ENCODE data around the gene PMAIP1. TPM values are rescaled to one million over a fixed set of nuclear protein-coding genes. Genes with fewer than 3 reads are reported as not detected.

Gene PMAIP1
- total RNA-seq, result 21.9 and 53.3 TPM in 2 replicates

GRCh38 chr18:59899298-59900221 is at the start of gene PMAIP1:
Gene PMAIP1, plus strand, starts transcription at chr18:59899996. Its CDS starts 182 bp downstream, at chr18:59900178.

Other genes with a start within 250 kb of the PMAIP1 start
- gene CCBE1, start 202.6 kb upstream of the PMAIP1 start, total RNA-seq, result 0.44 and 8.7 TPM in 2 replicates